Measurements from ENCODE around the gene PCED1B.
"Not testable (repeated sequence)": the region's sequence is repeated elsewhere in the genome, so short reads cannot be mapped to it uniquely, and the experiment has no call there.

The PCED1B gene

DNA sequence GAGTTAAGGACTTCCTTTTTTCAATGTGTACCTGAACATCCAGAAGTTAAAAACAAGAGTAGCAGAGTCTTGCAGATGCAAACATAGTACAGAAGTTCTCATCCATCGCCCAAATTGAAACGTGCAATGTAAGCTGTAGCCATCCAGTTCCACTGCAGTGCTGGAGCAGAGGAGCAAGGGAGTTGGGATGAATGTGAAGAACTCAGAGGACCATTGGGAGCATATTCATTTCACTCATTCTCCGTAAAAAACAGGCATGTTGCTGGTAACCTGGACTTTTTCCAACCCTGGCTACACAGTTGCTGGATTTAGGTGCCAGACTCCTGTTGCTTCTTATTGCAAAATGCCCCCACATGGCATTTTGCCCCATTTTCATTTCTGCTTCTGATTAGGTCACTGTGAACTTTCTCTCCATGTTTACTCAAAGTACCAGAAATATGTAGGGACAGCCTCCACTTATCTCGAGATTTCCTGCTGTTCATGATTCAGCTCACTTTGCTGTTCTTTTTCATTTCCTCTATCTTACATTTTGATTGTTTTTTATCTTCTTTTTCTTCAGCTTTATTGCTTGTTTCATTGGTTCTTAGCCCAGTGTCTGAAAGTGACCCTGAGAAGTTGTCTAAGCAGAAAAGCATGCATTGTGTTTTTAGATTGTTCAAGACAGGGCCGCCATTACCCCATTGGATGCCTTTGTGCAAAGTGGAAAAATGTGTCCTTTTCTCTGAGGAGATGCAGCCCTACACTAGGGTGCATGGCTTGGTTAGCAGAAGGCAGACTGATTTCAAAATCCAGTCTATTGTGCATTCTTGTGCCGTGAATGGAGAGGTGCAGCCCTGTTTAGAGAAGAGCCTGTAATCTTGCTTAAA is 109.4 kb downstream of the PCED1B start:
- no peaks in the 10 kb centered on the region for H3K27me3 Mint-ChIP-seq
- H3K4me3 Mint-ChIP-seq: peak overlapping the region; percentile 3 to 4
- no peaks in the 10 kb centered on the region for H3K9me3 Mint-ChIP-seq

DNA sequence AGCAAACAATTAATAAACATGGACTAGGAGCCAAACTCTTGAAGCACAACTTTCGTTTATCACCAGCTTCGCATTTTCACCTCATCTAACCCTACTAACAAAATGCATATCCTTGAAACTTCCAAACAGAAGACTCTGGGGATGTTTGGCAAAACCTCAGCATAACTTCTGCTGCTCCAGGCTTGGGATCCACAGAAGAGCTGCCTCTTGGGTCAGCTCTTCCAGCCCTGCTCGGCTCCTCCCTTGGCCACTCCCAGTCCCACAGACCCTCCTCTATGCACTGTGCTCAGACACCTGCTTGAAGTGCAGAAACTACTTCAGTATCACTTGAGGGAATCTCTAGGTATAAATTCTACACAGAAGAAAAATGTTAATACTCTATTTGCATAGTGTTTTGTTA is 110.3 kb downstream of the PCED1B start:
- no peak for ATAC-seq
- H3K9me3 Mint-ChIP-seq: no peaks in the 10 kb centered on the region
- H3K4me1 Mint-ChIP-seq: peaks cover 92% of the 10 kb centered on the region
- H3K27me3 Mint-ChIP-seq: no peaks in the 10 kb centered on the region
- no peak overlapping the region for H3K27ac Mint-ChIP-seq
- peak overlapping the region in 1 of 2 donors; percentile 86 for H3K4me3 Mint-ChIP-seq
- DNase-seq: no peak

More for the DNA sequence above, 109.4 kb downstream of the PCED1B start:
- no peak for ATAC-seq
- no peak for DNase-seq
- Mint-ChIP-seq H3K27ac (peak overlapping the region in 1 of 2 donors; percentile 42), H3K4me1 (peaks cover 88% of the 10 kb centered on the region)

DNA sequence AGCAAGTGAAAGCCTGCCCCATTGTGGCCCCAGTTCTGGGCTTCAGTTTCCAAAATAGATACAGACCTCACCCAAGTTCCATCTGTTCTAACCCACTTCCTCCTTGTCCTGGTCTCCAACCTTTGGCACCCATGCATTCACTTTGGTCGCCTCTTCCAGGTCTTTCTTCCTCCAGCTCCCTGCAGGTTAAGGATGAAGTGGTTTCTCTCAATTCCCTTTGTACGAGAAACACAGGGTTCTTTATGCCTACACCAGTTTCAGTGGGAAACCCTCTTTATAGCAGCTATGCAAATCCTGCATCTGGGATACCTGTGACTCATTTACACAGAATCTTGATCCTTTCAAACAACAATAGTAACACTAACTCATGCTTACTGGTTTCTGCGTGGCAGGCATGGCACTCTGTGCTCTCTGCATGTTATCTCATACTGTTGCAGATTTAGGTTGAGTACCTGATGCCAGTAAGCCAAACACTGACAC is 110.9 kb downstream of the PCED1B start:
- ATAC-seq (peak; percentile 79), DNase-seq (peak in 1 of 2 donors; percentile 41)
- Mint-ChIP-seq H3K4me1 (peaks cover 98% of the 10 kb centered on the region), H3K4me3 (peak overlapping the region; percentile 81 to 86), H3K9me3 (no peaks in the 10 kb centered on the region), H3K27ac (peak overlapping the region; percentile 32 to 93), H3K27me3 (no peaks in the 10 kb centered on the region)

DNA sequence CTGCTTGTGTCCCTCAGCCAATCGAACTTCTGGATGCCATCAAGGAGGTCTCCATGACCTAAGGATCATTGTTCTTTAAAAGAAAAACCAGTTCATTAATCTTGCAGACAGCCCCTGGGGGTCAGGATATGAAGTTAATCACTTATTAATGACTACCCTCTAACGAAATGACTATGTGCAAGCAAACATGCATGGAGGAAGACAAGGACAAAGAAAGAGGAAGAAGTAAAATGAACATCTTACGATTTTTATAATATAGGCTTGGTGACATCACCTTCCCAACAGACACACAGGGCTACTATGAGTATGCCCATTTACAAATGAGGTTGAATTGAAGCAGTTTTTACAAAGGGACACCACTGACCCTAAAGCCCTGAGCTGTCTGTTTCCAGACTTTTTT is 111.5 kb downstream of the PCED1B start:
- no peaks in the 10 kb centered on the region for H3K9me3 Mint-ChIP-seq

DNA sequence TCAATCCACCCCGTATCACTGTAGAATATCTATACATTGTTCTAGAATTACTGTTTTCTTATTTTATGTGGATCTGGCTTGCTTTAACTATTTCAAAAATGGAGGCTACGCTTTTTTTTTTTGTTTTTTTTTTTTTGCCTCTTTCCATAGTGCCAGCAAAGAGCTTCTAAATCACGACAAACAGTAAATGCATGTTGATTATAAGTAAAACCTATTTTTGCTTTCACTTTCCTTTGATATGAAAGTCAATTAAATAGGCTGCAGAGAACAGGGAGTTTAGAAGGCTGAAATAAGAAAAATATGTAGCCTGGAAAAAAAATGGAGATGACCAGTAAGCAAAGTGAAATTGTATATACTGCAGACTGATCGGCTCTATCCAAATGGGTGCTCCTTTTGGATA is 112.6 kb downstream of the PCED1B start:
- peak overlapping the region; percentile 37 to 93 for H3K27ac Mint-ChIP-seq
- peaks cover 88% of the 10 kb centered on the region for H3K4me1 Mint-ChIP-seq
- H3K9me3 Mint-ChIP-seq: no peaks in the 10 kb centered on the region
- DNase-seq (no peak), ATAC-seq (no peak)
- no peaks in the 10 kb centered on the region for H3K27me3 Mint-ChIP-seq
- peak overlapping the region; percentile 81 to 86 for H3K4me3 Mint-ChIP-seq

More for the DNA sequence above, 111.5 kb downstream of the PCED1B start:
- peak overlapping the region; percentile 81 to 86 for H3K4me3 Mint-ChIP-seq
- H3K27ac Mint-ChIP-seq: peak overlapping the region; percentile 37 to 93
- DNase-seq (no peak), ATAC-seq (peak; percentile 37)
- H3K27me3 Mint-ChIP-seq: no peaks in the 10 kb centered on the region
- H3K4me1 Mint-ChIP-seq: peaks cover 98% of the 10 kb centered on the region

DNA sequence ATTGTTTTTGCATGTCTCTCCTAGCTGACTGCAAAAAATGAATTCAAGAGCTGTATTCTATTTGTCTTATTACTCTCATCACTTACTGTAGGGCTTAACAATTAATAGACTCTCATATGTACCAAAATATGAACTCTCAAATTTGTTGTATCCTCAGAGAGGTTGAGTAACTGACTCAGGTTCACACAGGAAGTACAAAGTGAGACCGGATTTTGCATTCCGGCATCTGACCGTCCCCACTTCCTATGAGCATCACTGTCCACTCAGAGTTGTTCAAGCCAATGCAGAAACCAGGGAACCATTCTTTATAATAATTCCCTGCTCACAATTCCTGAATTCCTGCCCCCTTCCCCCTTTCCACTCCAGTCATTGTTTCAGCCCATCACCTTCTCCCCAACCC is 113.6 kb downstream of the PCED1B start:
- H3K4me3 Mint-ChIP-seq: peak overlapping the region; percentile 81 to 86
- H3K27me3 Mint-ChIP-seq: no peaks in the 10 kb centered on the region
- DNase-seq (no peak), ATAC-seq (peak; percentile 28)
- peak overlapping the region; percentile 87 to 89 for H3K27ac Mint-ChIP-seq
- H3K4me1 Mint-ChIP-seq: peaks cover 86% of the 10 kb centered on the region
- H3K9me3 Mint-ChIP-seq: no peaks in the 10 kb centered on the region

DNA sequence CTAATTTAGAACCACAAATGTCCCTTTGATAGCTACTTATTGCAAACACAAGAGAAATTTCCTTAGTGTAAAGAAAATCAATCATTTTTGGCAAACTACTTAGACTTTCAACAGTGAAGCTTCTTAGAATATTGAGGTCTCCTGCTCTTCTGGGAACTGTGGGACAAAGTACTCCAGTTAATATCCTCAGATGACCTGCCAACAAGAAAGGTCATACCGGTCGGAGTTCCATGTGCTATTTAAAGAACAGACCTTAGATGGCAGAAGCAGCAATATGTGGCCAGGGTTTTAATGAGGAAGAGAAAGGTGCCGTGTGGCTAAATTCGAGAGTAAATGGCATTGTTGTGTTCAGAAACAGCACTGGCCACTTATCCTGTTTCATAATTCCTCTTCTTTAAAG is 115.1 kb downstream of the PCED1B start:
- Mint-ChIP-seq H3K4me3 (peak overlapping the region in 1 of 2 donors; percentile 81), H3K4me1 (peaks cover 83% of the 10 kb centered on the region), H3K27ac (peak overlapping the region in 1 of 2 donors; percentile 86), H3K9me3 (no peaks in the 10 kb centered on the region), H3K27me3 (no peaks in the 10 kb centered on the region)
- no peak for DNase-seq
- no peak for ATAC-seq

DNA sequence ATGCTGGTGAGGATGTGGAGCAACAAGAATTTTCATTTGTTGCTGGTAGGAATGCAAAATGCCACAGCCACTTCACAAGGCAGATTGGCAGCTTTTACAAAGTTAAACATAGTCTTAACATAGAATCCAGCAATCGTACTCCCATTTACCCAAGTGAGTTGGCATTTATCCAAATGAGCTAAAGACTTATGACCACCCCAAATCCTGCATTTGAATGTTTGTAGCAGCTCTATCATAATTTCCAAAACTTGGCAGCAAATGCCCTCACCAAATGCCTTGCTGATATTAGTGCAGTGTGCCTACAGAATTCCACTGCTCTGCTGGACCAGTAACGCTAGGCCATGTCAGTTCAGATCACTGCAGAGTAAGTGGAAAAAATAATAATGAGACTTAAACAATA is 121.0 kb downstream of the PCED1B start:
- peaks cover 70% of the 10 kb centered on the region for H3K4me1 Mint-ChIP-seq

DNA sequence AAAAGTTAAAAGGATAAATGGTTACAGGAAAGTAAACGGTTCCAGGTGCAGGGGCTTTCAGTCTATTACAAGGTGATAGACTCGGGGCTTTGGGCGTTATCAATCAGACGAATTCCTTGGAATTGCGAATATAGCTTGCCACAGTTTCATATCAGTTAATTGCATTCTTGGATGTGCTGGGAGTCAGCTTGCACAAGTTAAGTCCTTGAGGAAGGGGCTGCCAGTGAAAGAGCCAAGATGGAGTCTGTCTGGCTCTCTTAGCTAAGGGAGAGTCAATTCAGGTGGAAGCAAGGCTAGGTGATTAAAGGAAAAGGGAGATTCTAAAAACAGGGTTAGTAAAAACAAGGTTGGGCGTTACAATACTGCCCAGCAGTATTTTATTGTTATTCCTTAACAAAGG is 121.8 kb downstream of the PCED1B start:
- not testable (repeated sequence) for H3K27me3 Mint-ChIP-seq, DNase-seq, H3K9me3 Mint-ChIP-seq, H3K4me3 Mint-ChIP-seq, H3K27ac Mint-ChIP-seq, ATAC-seq
- H3K4me1 Mint-ChIP-seq: peaks cover 70% of the 10 kb centered on the region

More for the DNA sequence above, 121.0 kb downstream of the PCED1B start:
- Mint-ChIP-seq H3K9me3 (no peaks in the 10 kb centered on the region), H3K4me3 (no peak overlapping the region), H3K27me3 (no peaks in the 10 kb centered on the region), H3K27ac (no peak overlapping the region)
- no peak for ATAC-seq
- DNase-seq: no peak

DNA sequence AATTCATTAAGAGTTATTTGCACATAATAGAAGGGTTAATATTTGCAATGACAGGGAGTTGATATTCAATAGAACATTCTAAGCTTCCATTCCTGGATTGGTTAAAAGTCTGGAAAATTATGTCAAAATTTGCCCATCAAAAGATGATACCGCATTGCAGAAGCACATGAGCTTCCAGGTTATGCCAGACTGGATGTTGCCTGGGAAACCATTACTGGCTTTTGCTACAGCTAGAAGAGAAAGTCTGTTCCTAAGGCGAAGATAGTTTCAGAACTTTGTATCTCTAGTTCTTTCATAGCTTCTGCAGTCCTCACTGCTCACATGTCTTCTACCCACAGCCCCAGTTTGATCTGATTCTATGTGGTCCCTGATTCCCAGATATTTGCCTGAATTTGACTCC is 122.8 kb downstream of the PCED1B start:
- no peak overlapping the region for H3K4me3 Mint-ChIP-seq
- no peaks in the 10 kb centered on the region for H3K27me3 Mint-ChIP-seq
- H3K9me3 Mint-ChIP-seq: no peaks in the 10 kb centered on the region
- ATAC-seq (no peak), DNase-seq (no peak)
- H3K27ac Mint-ChIP-seq: no peak overlapping the region
- H3K4me1 Mint-ChIP-seq: peaks cover 80% of the 10 kb centered on the region

DNA sequence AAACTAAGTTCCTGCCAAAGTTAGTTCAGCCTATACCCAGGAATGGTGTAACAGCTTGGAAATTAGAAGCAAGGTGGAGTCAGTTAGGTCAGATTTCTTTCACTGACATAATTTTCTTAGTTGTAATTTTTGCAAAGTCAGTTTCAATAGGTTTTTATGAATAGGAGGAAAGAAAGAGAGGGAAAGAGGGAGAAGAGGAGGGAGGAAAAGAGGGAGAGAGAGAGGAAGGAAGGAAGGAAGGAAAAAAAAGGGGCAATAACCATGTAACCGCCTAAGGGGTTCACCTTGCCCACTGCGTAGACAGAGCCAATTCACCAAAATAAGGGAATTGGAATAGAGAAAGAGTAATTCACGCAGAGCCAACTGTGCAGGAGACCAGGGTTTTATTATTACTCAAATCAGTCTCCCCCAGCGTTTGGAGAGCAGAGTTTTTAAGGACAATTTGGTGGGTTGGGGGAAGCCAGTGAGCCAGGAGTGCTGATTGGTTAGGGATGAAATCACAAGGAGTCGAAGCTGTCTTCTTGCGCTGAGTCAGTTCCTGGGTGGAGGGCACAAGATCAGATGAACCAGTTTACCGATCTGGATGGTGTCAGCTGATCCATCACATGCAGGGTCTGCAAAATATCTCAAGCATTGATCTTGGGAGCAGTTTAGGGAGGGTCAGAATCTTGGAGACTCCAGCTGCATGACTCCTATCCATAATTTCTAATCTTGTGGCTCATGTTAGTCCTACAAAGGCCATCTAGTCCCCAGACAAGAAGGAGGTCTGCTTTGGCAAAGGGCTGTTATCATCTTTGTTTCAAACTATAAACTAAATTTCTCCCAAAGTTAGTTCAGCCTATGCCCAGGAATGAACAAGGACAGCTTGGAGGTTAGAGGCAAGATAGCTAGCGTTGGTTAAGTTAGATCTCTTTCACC is 126.4 kb downstream of the PCED1B start:
- Mint-ChIP-seq H3K27me3 (no peaks in the 10 kb centered on the region), H3K27ac (peak overlapping the region; percentile 0 to 34), H3K4me1 (peaks cover 85% of the 10 kb centered on the region), H3K9me3 (no peaks in the 10 kb centered on the region), H3K4me3 (peak overlapping the region; percentile 66 to 87)
- ATAC-seq: no peak
- DNase-seq: no peak

DNA sequence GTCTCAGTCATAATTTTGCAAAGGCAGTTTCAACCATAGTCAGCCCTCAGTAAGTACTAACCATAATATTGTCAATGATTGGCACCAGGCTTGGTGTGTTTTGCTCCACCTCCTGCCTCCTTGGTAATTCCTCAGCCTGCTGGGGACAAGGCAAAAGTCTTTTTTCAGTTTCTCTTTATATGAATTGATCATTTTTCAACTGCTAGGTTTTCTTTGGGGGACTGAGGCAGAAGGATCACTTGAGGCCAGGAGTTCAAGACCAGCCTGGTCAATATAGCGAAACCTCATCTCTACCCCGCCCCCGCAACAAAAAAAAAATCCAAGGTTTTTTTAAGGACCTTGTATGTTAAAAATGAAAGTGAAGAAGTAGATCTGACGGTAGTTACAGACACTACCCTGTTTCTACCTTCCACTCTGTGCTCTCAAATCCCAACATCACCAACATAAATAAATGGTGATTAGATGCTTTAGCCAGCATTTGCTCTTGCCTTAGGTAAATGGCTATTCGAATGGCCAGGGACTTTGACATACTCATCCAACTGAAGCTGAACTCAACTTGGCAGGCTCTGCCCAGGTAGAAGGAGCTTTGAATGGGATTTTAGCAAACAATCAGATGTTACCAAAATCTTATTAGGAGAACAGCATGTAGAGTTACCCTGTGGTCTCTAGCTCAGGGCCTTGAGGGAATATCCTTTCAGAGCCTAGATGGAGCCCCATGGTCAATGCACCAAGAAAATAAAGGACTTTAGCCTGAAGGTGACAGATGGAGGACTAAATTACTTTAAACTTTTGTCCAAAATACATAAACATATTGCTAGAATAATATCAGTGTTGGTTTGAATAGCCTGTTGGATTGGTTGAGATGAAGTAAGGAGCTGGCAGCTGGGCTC is 127.3 kb downstream of the PCED1B start:
- H3K9me3 Mint-ChIP-seq: no peaks in the 10 kb centered on the region
- peak; percentile 37 for ATAC-seq
- DNase-seq: no peak
- H3K4me3 Mint-ChIP-seq: peak overlapping the region; percentile 66 to 87
- H3K27ac Mint-ChIP-seq: peak overlapping the region; percentile 84 to 92
- H3K4me1 Mint-ChIP-seq: peaks cover 87% of the 10 kb centered on the region
- H3K27me3 Mint-ChIP-seq: no peaks in the 10 kb centered on the region

DNA sequence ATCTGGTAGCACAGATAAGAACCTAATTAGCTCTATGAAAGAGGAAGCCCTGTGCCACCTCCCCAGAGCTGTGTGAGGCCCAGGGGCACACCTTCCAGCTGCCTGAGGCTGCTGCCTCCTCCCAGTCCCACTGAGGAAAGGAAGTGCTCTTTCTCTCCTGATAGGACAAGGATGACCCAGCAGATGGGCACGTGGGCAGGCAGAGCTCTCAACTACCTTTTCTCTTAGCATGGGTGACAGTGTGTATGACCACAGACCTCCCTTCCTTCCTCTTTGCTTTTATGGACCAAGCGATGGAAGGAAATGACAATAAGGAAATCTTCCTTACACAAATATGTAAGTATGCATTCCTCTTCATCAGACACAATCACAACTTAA is 127.9 kb downstream of the PCED1B start:
- peak overlapping the region; percentile 66 to 87 for H3K4me3 Mint-ChIP-seq
- no peaks in the 10 kb centered on the region for H3K27me3 Mint-ChIP-seq
- no peaks in the 10 kb centered on the region for H3K9me3 Mint-ChIP-seq
- peak in 1 of 2 donors; percentile 58 for DNase-seq
- H3K27ac Mint-ChIP-seq: peak overlapping the region; percentile 81 to 92
- ATAC-seq: peak; percentile 61
- peaks cover 93% of the 10 kb centered on the region for H3K4me1 Mint-ChIP-seq

DNA sequence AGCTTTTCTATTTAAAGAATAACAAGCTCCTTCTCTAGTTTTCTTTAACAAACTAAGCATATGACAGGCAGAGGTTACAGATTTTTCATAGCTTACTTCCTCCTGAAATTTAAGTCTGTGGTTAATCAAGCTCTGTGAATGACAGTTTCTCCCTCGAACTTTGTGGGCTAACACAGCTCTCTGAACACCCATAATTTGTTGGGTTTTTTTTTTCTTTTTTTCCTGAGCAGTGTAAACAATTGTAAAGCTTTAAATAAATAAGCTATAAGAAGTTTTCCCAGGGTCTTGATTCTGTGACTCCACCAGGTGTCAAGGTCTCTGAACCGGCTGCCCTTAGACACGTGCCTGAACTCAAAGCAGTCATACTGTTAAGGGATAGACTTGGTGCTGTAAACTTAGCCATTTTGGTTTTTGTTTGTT is 128.4 kb downstream of the PCED1B start:
- H3K27me3 Mint-ChIP-seq: no peaks in the 10 kb centered on the region
- peak overlapping the region; percentile 81 to 92 for H3K27ac Mint-ChIP-seq
- H3K9me3 Mint-ChIP-seq: no peaks in the 10 kb centered on the region
- DNase-seq: no peak
- H3K4me3 Mint-ChIP-seq: peak overlapping the region; percentile 66 to 87
- H3K4me1 Mint-ChIP-seq: peaks cover 90% of the 10 kb centered on the region
- peak; percentile 31 for ATAC-seq

DNA sequence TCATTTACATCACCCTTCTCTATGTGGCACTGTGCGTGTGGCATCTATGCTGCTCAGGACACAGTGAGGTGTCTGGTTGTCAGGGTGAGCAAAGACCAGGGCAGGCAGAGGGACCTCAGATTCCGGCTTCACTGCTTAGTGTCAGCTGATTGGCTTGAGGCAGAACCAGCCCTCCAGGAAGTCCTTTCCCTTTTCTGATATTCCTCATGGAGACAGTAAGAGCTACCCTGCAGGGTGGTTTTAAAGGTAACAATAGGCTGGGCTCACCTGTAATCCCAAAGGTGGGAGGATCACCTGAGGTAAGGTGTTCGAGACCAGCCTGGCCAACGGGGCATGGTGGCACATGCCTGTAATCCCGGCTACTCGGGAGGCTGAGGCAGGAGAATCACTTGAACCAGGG is 129.6 kb downstream of the PCED1B start:
- Mint-ChIP-seq H3K4me3 (peak overlapping the region; percentile 66 to 87), H3K27me3 (no peaks in the 10 kb centered on the region), H3K9me3 (no peaks in the 10 kb centered on the region), H3K27ac (peak overlapping the region; percentile 81 to 92), H3K4me1 (peaks cover 79% of the 10 kb centered on the region)
- ATAC-seq: no peak
- DNase-seq: no peak

All from stimulated activated naive CD8-positive, alpha-beta T cell treated with anti-CD3 and anti-CD28 coated beads, Interleukin-15, amount 100 ng/mL, for 72 hours (primary cell).